ENCODE measurements around the gene C1orf198.
"Not testable (repeated sequence)": the region's sequence is repeated elsewhere in the genome, so short reads cannot be mapped to it uniquely, and the experiment has no call there.

Gene C1orf198

DNA sequence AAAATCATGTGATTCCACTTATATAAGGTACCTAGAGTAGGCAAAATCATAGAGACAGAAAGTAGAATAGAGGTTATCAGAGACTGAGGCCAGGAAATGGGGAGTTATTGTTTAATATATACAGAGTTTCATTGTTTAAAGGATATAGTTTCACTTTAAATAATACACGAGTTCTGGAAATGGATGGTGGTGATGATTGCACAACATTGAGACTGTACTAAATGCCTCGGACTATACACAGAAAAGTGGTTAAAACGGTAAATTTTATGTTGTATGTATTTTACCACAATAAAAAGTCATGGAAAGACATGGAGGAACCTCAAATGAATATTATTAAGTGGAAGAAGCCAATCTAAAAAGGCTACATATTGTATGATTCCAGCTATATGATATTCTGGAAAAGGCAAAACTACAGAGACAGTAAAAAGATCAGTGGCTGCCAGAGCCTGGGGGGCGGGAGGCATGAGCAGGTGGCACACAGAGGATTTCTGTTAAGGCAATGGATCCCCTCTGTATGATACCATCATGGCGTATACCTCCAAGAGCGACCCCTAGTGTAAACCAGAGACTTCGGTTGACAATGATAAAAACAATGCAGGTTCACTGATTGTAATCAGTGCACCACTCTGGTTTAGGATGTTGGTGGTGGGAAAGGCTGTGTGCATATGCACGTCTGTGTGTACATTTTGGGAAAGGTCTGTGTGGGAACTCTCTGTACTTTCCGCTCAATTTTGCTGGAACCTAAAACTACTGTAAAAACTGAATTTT, 7.5 kb downstream of the C1orf198 start:
- no peak for DNase-seq (ENCODE audit: low read depth)

DNA sequence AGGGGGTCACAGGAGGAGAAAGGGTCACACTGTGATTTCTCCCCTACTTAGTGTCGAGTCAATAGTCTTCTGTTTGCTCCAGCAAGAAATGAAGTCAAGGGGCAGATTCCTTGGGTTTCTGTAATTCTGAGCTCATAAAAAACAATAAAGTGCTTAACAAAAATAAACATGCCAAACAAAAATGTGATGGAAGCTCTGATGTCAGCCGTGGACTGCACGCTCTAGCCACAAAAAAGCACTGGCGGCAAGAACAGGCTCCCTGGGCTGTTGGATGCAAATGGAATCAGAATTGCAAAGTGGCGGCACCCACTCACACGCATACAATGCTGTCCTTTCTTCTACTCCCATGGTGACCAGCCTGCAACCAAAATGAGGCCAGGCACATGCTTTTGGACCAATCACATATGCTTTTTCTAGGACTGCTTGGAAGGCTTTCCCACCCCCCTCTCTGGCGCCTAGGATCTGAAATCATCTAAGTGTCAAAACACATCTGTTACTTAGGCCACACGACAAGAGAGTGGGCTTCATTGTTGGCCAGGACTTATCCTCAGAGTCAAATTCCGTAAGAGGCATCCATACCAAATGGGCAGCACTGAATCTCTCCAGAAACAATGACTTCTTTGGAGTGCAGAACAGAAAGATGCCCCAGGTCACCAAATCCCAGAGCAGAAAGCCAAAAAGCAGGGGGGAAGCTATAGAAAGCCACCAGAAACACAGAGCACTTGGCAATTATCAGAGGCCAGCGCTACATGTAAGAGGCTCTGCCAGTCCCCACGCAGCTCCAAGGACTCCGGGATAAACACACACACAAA, 9.2 kb downstream of the C1orf198 start:
- no peak for DNase-seq (ENCODE audit: low read depth)

DNA sequence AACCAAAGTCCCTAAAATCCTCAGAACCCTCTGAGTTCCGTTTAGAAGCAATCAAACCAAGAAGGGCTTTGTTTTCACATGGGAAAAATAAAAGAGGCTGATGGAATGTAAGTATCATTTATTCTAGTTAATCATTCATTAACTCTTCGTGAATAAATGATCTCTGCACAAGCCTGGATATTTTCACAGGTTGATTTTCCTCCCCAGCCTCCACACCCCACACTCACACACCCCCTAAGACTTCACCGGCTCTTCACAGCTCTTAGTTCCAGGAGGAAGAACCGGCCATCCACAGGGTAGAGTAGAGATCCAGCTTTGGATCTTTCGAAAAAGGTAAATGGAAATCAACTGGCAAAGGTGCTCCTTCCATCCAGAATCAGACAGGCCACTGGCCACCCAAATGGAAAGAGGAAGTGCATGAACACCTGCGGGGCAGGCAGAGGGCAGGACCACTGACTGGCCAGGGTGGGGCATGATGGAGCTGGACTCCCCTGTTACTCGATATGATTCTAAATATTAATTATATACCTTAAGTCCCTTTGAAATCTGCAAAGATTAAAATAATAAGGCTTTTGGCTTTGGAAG, 10.0 kb downstream of the C1orf198 start:
- no peak for DNase-seq (ENCODE audit: low read depth)

DNA sequence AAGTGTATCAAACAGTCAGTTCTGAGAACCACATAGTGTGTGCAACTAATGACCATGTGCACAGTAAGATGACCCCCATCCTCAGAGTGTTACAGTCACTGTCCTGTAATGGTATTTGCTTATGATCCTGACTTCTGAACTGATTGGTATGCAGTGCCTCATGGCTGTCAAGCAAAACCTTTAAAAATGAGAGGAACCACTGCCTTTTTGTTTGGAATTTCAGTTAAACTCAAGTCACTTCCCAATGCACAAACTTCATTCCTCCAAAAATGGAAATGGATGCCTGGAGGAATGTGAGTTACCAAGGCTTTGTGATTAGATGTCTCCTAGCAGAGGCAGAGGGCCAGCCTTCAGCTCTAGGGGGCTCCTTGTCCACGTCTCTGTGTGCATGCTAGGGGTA, 10.5 kb downstream of the C1orf198 start:
- no peak for DNase-seq (ENCODE audit: low read depth)

DNA sequence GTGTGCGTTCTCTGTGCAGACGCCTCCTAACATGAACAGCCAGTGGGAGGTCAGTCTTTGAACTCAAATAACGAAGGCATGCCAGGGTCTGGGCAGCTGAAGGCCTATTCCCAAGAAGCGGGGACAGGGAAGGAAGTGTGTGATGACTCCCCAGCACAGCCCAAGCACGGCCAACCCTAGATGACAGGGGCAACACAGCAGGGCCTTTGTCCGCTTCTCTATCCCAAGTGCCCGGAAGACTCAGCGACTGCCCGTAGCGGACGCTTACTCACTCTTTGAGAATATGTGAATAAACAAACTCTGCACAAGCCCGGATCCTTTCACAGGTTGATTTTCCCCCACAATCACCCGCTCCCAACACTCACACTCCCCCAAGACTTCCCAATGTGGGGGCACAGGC, 11.2 kb downstream of the C1orf198 start:
- no peak for DNase-seq (ENCODE audit: low read depth)

DNA sequence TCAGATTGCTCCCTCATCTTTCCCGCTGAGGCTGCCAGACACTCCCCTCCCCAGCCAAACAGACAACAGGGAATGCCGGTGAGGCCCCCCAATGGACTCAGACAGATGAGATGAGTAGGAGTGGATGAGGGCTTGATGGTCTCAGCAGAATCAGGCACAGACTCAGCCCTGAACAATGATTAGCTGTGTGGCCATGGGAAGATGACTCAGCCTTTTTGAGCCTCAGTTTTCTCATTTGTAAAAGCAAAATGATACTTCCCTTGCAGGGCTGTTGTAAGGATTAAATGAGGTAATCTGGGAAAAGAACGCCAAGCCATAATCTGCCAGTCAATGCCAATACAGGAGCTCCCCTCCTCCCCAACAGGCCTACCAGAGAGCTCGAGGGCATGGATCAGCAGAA, 12.4 kb downstream of the C1orf198 start:
- DNase-seq (ENCODE audit: low read depth): no peak

DNA sequence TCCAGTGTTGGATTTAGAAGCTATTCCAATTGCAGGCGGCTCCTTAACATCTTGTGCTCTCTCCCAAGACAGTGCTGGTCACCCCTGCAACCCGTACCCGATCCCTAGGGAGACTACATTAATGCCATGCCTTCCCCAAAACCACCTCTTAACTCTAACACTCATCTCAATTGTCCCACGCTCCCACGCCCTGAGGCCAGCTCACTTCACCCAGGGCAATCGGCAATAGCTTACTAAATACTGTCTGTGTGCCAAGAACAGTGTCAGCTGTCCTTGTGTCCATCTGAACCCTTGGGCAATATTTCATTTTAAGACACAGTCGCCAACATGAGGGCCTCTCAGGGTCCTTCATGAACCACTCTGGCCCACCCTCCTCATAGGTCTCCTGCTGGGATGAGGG, 13.9 kb downstream of the C1orf198 start:
- DNase-seq (ENCODE audit: low read depth): no peak

DNA sequence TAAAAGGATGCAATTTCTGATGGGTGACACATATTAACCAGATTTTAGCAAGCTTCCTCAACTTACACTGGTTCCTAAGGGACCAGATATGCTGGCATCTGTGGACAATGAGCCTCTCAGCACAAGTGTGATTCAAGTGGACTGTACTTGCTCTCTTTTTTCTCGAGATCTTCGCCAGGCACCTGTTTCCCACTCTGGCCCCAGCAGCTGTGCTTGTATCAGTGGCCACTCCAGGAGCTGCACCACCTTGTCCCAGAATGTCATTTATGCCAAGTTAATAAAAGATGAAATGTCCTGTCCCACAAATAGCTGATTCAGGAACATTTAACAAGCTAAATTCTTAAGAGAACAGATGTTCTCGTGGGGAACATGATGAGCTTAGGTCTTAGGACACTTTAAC, 14.6 kb downstream of the C1orf198 start:
- DNase-seq (ENCODE audit: low read depth): no peak

DNA sequence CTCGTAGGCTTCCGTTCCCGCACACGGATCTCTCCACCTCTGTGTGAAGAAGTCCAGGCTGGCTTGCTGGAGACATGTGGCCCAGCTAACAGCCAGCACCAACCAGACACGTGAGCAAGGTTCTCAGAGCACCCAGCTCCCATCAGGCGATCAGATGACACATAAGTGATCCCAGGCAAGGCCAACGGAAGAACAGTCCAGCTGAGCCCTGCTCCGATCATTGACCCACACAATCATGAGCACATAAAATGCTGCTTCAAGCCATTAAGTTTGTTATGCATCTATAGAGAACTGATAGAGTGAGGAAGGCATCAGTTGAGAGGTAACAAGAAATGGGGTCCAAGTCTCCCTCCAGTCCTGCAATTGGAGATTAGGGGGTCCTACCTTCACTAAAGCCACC, 15.4 kb downstream of the C1orf198 start:
- DNase-seq (ENCODE audit: low read depth): no peak

DNA sequence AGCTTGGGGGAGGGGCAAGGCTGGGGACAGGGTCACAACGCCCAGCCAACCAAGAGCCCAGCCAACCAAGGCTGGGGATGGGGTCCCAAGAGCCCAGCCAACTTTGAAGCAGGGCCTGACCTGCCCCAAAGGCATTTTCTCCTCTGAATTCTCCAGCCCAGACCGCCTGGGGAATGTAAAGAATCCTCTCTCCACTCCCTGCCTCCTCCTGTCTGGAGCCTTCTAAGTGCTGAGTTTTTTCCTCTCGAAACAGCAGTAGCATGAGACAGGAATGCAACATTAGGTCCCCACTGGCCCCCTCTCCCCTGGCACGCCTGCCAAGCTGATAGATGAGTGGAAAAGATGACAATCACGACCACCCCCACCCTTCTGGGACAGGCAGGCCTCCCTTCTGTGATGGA, 17.0 kb downstream of the C1orf198 start:
- no peak for DNase-seq (ENCODE audit: low read depth)

DNA sequence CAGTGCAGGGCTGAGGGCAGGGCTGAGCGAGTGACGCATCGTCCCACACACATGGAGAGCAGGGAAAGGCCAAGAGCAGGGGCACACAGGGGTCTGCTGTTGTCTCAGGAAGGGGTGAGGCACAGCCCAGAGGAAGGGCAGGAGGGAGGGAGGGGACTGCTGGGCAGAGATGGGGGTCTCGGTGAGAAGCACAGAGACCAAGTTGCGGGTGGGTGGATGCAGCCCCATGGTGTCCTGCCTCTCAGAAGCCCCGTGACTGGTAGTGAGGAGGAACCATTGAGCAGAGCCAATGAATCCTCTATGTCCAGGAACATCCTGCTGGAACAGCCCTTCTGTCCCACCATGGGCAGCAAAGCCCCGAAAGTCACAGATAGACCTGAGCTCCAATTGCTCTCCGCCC, 17.8 kb downstream of the C1orf198 start:
- no peak for DNase-seq (ENCODE audit: low read depth)

DNA sequence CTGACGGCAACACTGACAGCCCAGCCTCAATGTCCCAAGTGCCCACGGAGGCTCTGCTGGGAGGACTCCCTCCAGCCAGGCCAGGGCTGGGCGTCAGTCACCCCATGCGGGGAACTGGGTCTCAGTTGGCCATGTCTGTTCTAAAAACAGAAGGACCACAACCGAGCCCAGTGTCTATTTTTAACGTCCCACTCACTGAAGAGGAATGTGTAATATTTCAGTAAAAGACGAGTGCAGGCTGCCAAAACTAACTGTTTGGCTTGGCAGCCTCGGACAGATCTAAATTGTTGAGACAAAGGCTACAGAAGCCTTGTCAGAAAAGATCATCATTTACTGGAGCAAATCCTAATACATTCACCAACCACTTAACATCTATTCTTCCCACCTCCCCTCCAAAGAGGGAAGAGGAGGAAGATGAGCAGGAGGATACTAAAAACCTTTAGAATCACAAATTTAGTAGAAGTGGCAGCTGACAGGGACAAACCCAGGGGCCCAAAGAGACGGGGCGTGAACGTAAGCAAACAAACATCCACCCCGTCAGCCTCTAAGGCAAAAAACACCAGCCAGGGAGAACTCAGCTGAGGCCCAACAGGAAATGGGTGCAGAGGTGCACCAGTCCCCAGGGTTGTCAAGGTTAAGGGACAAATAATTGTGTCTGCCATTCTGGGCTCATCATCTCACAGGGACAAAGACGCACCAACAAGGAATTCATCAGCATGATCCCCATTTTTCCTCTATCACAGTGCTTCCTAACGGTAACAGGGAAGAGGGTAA, 18.7 kb downstream of the C1orf198 start:
- peak; percentile 65 for DNase-seq (ENCODE audit: low read depth)

DNA sequence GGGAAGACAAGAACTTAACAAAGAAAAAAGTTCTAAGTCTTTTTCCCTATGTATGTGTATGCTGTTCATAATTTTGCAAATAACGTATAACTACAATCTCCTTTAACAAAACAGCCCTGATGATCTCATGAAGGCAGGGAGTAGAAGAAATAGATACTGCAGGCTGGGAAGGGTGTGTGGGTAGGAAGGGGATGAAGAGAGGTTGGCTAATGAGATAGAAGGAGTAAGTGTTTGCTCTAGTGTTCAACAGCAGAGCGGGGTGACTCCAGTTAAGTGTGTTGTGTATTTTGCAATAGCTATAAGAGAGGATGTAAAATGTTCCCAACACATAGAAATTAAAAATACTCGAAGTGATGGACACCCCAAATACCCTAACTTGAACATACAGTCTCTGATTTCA, 20.1 kb downstream of the C1orf198 start:
- DNase-seq (ENCODE audit: low read depth): no peak

DNA sequence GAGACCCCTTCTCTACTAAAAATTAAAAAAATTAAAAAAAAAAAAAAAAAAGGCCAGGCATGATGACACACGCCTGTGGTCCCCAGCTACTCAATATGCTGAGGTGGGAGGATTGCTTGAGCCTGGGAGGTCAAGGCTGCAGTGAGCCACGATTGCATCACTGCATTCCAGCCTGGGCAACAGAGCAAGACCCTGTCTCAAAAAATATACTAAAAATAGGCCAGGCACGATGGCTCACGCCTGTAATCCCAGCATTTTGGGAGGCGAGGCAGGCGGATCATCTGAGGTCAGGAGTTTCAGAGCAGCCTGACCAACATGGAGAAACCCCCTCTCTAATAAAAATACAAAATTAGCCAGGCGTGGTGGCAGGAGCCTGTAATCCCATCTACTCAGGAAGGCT, 23.1 kb downstream of the C1orf198 start:
- DNase-seq (ENCODE audit: low read depth): not testable (repeated sequence)

DNA sequence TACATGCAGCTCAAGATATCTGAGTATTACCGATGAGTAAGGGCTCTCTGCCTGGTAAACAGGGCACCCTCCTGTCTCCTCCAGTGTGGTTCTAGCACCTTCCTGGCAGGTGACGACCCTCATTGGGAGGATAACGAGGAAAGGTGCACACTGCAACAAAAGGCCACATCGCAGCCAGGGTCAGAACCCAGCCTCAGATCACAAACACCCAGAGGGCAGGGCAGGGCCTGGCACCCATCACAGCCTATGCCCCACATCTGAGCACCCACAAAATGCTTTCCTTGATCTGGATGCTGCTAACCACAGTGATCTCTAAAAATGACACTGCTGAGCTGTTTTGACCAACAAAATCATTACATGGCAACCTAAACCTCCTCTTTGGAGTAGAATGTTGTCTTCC, 23.8 kb downstream of the C1orf198 start:
- no peak for DNase-seq (ENCODE audit: low read depth)

DNA sequence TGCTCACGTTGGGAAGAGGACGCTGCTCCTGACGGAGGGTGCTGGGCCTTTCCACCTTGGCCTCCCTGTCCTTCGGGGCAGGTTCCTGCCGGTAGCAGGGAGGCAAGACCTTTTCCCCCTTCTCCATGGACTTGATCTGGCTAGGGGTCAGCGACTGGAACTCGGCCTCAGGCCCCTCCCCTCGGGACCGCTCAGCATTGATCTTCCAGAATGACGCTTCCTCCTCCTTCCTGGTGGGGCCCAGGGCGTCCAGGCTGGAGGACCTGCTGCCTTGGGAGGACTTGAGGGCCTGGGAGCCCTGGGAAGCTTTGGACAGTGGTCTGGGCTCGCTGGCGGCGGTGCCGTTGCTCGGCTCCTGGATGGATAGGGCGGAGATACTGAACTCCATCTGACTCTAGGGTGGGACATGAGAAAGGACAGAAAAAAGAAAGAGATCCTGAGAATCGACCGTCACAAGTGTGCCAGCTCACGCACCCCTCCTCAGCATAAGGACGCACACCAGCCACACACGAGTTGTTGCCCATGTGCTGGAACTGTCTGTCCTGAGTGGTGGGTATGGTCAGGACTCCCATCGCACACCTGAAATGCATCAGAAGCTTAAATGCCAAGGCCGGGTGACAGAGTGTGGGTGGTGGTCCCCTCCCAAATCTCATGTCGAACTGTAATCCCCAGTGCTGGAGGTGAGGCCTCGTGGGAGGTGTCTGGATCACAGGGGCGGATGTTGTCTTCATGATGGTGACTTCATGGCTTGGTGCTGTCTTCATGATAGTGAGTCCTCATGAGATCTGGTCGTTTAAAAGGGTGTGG, 24.6 kb downstream of the C1orf198 start:
- DNase-seq (ENCODE audit: low read depth): no peak

DNA sequence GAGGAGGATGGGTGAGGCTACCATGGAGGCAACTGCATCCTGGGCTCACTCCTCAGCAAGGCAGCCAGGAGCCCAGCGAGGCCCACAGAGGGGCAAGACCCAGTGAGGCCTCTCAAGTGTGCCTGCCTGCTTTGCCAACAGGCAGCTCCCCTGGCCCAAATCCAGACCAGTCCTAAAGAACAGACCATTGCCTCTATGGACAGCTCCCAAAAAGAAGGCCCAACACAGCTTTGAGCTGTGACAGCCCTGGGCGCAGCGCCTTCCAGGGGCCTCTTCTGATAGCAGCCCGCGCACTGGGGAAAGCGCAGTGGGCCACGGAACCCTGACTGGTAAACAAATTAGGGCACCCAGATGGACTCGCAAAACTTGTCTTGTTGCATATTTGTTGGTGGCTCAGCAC, 25.5 kb downstream of the C1orf198 start:
- no peak for DNase-seq (ENCODE audit: low read depth)

DNA sequence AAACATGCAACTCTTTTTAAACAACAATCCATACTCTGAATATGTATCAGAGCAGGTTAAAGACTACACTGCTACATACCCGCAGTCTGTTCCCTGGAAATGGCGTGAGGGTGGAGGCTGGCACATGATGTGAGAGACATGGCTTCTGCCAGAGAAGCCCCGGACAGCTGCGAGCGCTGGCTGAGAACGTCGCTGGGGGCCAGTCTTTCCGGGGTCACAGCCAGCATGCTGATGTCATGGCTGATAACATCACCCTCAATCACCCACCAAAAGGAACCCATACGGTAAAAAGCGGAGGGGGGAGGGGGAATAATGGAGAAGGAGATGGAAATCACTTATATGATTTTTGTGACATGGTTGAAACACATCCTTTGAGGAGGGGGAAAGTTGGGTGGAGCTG, 29.1 kb downstream of the C1orf198 start:
- DNase-seq (ENCODE audit: low read depth): no peak

DNA sequence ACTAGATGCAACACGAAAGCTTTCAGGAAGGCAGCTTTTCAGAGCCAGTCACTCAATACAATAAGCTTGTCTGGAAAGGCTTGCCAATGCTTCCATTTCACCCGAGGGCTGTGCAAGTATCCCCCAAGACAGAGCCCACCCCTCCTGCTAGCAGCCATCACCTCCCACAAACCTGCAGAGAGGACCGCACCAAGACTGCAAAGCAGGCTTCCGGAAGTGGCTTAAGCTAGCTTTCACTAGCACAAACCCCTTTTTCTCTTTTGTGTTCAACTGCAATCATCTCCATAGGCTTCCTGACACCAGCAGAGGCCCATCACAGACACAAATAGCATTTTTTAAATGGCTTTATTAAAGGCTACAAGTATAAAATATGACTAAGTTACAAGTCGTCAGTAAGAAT, 31.5 kb downstream of the C1orf198 start:
- DNase-seq (ENCODE audit: low read depth): no peak

DNA sequence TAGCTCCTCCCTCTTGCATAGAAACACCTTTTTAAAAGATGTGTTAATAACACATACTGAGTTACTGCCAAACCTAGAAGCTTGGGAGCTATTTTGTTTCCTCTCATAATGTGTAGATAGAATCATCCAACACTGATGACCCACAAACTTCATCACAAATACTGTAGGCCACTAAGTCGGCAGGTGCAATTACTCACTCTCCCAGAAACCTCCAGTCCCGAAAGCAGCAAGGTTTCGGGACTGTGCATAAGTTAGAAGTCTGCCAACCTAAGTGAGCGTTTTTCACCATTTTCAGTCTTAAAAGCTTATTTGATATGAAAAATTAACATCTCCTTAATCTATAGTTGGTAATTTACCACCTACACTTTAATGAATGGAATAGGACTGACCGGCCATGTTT, 32.0 kb downstream of the C1orf198 start:
- no peak for DNase-seq (ENCODE audit: low read depth)

DNA sequence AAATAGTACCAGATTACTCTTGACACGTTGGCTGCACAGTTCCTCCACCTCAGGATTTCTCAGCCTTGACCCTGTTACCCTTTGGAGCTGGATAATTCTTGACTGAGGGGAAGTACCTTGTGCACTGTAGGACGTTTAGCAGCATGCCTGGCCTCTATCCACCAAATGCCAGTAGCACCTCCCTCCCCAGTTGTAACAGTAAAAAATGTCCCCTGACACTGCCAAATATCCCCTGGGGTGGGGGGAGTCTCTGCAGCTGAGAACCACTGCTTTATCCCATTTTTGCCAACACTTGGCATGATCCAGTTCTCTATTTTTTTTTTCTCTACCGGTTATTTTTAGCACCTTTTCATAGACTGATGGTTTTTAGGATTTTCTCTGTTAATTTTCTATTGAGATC, 34.0 kb downstream of the C1orf198 start:
- no peak for DNase-seq (ENCODE audit: low read depth)

DNA sequence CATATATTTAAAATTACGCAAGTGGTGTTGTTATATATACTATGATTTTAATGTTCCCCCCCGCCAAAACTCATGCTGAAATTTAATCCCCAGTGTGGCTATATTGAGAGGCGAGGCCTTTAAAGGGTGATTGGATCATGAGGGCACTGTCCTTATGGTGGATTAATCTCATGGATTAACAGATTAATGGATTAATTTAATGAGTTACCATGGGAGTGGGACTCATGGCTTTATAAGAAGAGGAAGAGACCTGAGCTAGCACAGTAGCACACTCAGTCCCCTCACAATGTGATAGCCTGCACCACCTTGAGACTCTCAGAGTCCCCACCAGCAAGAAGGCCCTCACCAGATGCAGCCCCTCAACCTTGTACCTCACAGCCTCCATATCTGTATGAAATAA, 34.8 kb downstream of the C1orf198 start:
- DNase-seq (ENCODE audit: low read depth): no peak

Data from HS-5 (cell line).